Lower lobe of right lung (tissue), 2 donors: Measurements from ENCODE around the gene PRPSAP1. TPM values are rescaled to one million over a fixed set of nuclear protein-coding genes. Genes with fewer than 3 reads are reported as not detected.

Source experiments
- ATAC-seq, 2 donors: fragments of 200-7000 bp; cut with Tn5 transposase; one replicate each; pipeline ENCODE4 v1.9.1; 2020 to 2022; ENCODE audit warnings: mild to moderate bottlenecking in 2 of 2, moderate library complexity in 2 of 2
- DNase-seq: peaks from one replicate; pipeline ENCODE4 v3.0.0-alpha.2; 2020
- H3K27ac ChIP-seq: fragments of 200-600 bp; one replicate; pipeline ENCODE4 v1.8.0; 2022
- H3K27me3 ChIP-seq: fragments of 200-600 bp; one replicate; pipeline ENCODE4 v1.8.0; 2022; ENCODE audit warnings: low read depth
- H3K36me3 ChIP-seq: fragments of 200-600 bp; one replicate; pipeline ENCODE4 v1.8.0; 2022; ENCODE audit warnings: mild to moderate bottlenecking
- H3K4me1 ChIP-seq: fragments of 200-600 bp; one replicate; pipeline ENCODE4 v1.8.0; 2022
- H3K4me3 ChIP-seq: fragments of 200-600 bp; one replicate; pipeline ENCODE4 v1.8.0; 2022; ENCODE audit warnings: mild to moderate bottlenecking
- H3K9me3 ChIP-seq: fragments of 200-600 bp; one replicate; pipeline ENCODE4 v1.8.0; 2022
- CTCF ChIP-seq: fragments of 200-600 bp; IDR thresholded peaks from one replicate; pipeline ENCODE4 v1.8.0; 2022; ENCODE audit warnings: antibody characterized with exemption, mild to moderate bottlenecking
- intact Hi-C: fragments of 100-400 bp; cut with DNase I; formaldehyde crosslinking; loops from one replicate; pipeline ENCODE4 v1.11.0; 2022
- total RNA-seq: library from RNA; stranded (reverse); fragmentation: NEBNext Ultra II Directional; extraction: Animal tissue kit (Norgen Biotek cat#: 25700); gene quantifications from one replicate; pipeline ENCODE4 v1.2.1, GENCODE V29; 2021
- donor health status: DM: no; HTN: yes; CAD: no; lungs with severe emphysema.

Gene PRPSAP1
- total RNA-seq, 1 donor from 2014 or later = 70.4 TPM

GRCh38 chr17:76397687-76398522 is 44.2 kb upstream of the PRPSAP1 start:
- peak; percentile 85 to 87 for ATAC-seq
- intact Hi-C loops = loop anchor here (5.0 kb wide), 1 partner anchor 96 kb away; no protein-coding TSS in a partner anchor
- Histone ChIP-seq H3K27ac (no peak overlapping the region), H3K4me3 (no peak overlapping the region), H3K27me3 (no peaks in the 10 kb centered on the region), H3K4me1 (no peaks in the 10 kb centered on the region), H3K36me3 (peaks cover 91% of the 10 kb centered on the region), H3K9me3 (no peaks in the 10 kb centered on the region)
- peak; percentile 91 for DNase-seq
- peak; percentile 99 for TF ChIP-seq CTCF

- Histone ChIP-seq H3K4me1 (no peaks in the 10 kb centered on the region), H3K9me3 (no peaks in the 10 kb centered on the region), H3K27me3 (no peaks in the 10 kb centered on the region), H3K4me3 (no peak overlapping the region), H3K27ac (no peak overlapping the region), H3K36me3 (peaks cover 87% of the 10 kb centered on the region)
- ATAC-seq = no peak
- DNase-seq = no peak
- TF ChIP-seq CTCF = no peak
- intact Hi-C loops = loop anchor here (5.0 kb wide), 1 partner anchor 95 kb away; no protein-coding TSS in a partner anchor
Observed at GRCh38 chr17:76397184-76397583, 43.5 kb upstream of the PRPSAP1 start.

DNA sequence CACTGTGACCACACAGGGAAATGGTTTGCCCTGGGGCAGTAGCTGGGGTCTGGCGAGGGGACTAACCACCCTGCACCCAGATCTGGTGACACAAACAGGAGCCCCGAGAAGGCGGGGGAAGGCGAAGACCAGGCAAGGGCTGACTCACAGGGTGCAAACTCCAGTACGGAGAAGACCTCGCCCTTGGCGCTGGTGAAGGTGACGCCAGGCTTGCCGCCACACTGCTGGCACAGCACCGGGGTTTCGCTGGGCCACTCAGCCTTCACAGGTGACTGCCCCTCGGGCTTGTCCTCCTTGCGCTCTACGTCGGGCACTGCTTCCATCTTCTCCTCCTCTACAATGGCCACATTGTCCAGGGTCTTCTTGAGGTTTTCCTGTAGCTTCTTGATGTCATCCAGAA is 42.3 kb upstream of the PRPSAP1 start:
- intact Hi-C loops = loop anchor here (5.0 kb wide), 1 partner anchor 94 kb away; no protein-coding TSS in a partner anchor
- ATAC-seq = no peak
- Histone ChIP-seq H3K27ac (no peak overlapping the region), H3K4me1 (no peaks in the 10 kb centered on the region), H3K27me3 (no peaks in the 10 kb centered on the region), H3K4me3 (no peak overlapping the region), H3K9me3 (no peaks in the 10 kb centered on the region), H3K36me3 (peaks cover 87% of the 10 kb centered on the region)
- DNase-seq = no peak
- TF ChIP-seq CTCF = no peak

- H3K27ac ChIP-seq = no peak overlapping the region
- ATAC-seq = no peak
- no peak for DNase-seq
- H3K4me1 ChIP-seq = no peaks in the 10 kb centered on the region
- H3K9me3 ChIP-seq = no peaks in the 10 kb centered on the region
- no peaks in the 10 kb centered on the region for H3K27me3 ChIP-seq
- intact Hi-C loops = no loop called here
- no peak for TF ChIP-seq CTCF
- H3K4me3 ChIP-seq = no peak overlapping the region
- H3K36me3 ChIP-seq = peaks cover 84% of the 10 kb centered on the region
Observed at GRCh38 chr17:76394166-76394565, 40.5 kb upstream of the PRPSAP1 start.

DNA sequence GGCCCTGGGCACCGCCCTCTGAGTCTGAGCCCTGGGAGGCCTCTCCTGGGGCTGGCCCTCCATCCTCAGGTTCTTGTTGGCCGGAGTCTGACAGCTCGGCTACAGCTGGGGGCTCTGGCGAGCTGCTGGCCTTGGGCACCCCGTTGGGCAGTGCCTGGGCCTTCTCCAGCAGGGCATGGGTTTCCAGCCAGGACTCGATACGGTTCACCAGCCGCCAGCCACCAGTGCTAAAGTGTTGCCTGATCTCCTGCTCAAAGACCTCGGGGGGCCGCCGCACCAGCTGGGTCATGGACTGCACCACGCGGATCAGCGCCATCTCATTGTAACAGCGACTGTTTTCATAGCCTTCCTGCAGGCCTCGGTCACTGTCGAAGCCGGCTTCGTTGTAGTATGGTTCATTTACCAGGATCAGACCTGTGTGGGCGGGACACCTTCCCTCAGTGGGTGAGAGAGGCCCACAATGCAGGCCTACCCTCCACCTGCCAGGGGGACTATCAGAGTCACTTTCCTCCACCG is 37.5 kb upstream of the PRPSAP1 start:
- intact Hi-C loops = no loop called here
- ATAC-seq = no peak

More for the DNA sequence above, 37.5 kb upstream of the PRPSAP1 start:
- Histone ChIP-seq H3K36me3 (peaks cover 55% of the 10 kb centered on the region), H3K4me1 (peaks cover 2% of the 10 kb centered on the region), H3K27ac (no peak overlapping the region), H3K27me3 (no peaks in the 10 kb centered on the region), H3K4me3 (no peak overlapping the region), H3K9me3 (no peaks in the 10 kb centered on the region)
- no peak for DNase-seq
- no peak for TF ChIP-seq CTCF
